Fibroblast of lung (primary cell): ENCODE results near the gene MAT1A. TPM values are rescaled to one million over a fixed set of nuclear protein-coding genes. Genes with fewer than 3 reads are reported as not detected.
"Not testable (repeated sequence)": the region's sequence is repeated elsewhere in the genome, so short reads cannot be mapped to it uniquely, and the experiment has no call there.

ENCODE experiments used
- DNase-seq, 2 donors: peaks; one replicate each; pipeline versions ENCODE4 v3.0.0 to v3.0.0-alpha.2; 2010; ENCODE audit warnings: low read depth in 2 of 2
- H2AFZ ChIP-seq: 2 replicates; pipeline ENCODE4 v1.5.1; 2012; ENCODE audit warnings: low read length, control low read depth, inconsistent platforms
- H3K27ac ChIP-seq: 2 replicates; pipeline ENCODE4 v1.5.1; 2011; ENCODE audit warnings: low read length, control low read depth; ENCODE audit not compliant: insufficient read depth
- H3K27me3 ChIP-seq: 2 replicates; pipeline ENCODE4 v1.5.1; 2011; ENCODE audit warnings: mild to moderate bottlenecking, low read length; ENCODE audit not compliant: control insufficient read depth, insufficient read depth
- H3K36me3 ChIP-seq: 2 replicates; pipeline ENCODE4 v1.5.1; 2011; ENCODE audit warnings: low read length; ENCODE audit not compliant: control insufficient read depth, insufficient read depth
- H3K4me1 ChIP-seq: 2 replicates; pipeline ENCODE4 v1.5.1; 2011; ENCODE audit warnings: low read length; ENCODE audit not compliant: control insufficient read depth, insufficient read depth; ENCODE audit errors: extremely low read depth
- H3K4me2 ChIP-seq: 2 replicates; pipeline ENCODE4 v1.5.1; 2011; ENCODE audit warnings: low read length, control low read depth; ENCODE audit not compliant: insufficient read depth; ENCODE audit errors: extremely low read depth
- H3K4me3 ChIP-seq, 4 experiments: fragments of 200-600 bp in 1 of 4; sonication (generic) in 1 of 4; replicated peaks in 1 of 4; 2 replicates each; pipeline ENCODE4 v1.5.1; 2011 to 2016; ENCODE audit warnings: low read length in 4 of 4, low read depth in 3 of 4, mild to moderate bottlenecking in 3 of 4, control low read depth in 2 of 4, inconsistent platforms in 1 of 4, mixed read lengths in 1 of 4; ENCODE audit not compliant: insufficient read depth in 1 of 4; ENCODE audit errors: control extremely low read depth in 1 of 4
- H3K79me2 ChIP-seq: 2 replicates; pipeline ENCODE4 v1.5.1; 2012; ENCODE audit warnings: mild to moderate bottlenecking, low read length, inconsistent platforms; ENCODE audit not compliant: control insufficient read depth, insufficient read depth
- H3K9ac ChIP-seq: 2 replicates; pipeline ENCODE4 v1.5.1; 2011; ENCODE audit warnings: mild to moderate bottlenecking, low read length, control low read depth; ENCODE audit not compliant: insufficient read depth
- H3K9me3 ChIP-seq: 2 replicates; pipeline ENCODE4 v1.5.1; 2012; ENCODE audit warnings: low read depth, low read length; ENCODE audit not compliant: control insufficient read depth, insufficient read depth
- H4K20me1 ChIP-seq: 2 replicates; pipeline ENCODE4 v1.5.1; 2011; ENCODE audit warnings: low read length; ENCODE audit not compliant: control insufficient read depth, insufficient read depth; ENCODE audit errors: extremely low read depth
- CTCF ChIP-seq, 2 donors: IDR thresholded peaks in 1 of 2; conservative IDR thresholded peaks in 1 of 2; 1 replicate in 1 of 2; 2 replicates in 1 of 2; pipeline ENCODE4 v1.5.1; 2011 to 2012; ENCODE audit warnings: low read length in 2 of 2, control low read depth in 1 of 2, inconsistent platforms in 1 of 2, low read depth in 1 of 2, mild to moderate bottlenecking in 1 of 2
- EZH2 ChIP-seq: IDR thresholded peaks from 2 replicates; pipeline ENCODE4 v1.5.1; 2012; ENCODE audit warnings: low read length, control low read depth, mild to moderate bottlenecking; ENCODE audit errors: missing control alignments
- polyA plus RNA-seq, 2 donors: library from polyadenylated mRNA; depleted of rRNA in 1 of 2; stranded (reverse) in 1 of 2; unstranded in 1 of 2; fragments of >200 nt; gene quantifications; 2 replicates each; pipeline ENCODE4 v1.2.1, GENCODE V29; 2011 to 2012; ENCODE audit warnings: missing spikeins in 1 of 2
- total RNA-seq: library from RNA; depleted of rRNA; stranded (reverse); fragments of >200 nt; gene quantifications from 2 replicates; pipeline ENCODE4 v1.2.1, GENCODE V29; 2014

Gene MAT1A
- total and polyA plus RNA-seq, 2 donors (not counting 1 experiment from before 2014, with no cell fraction given), result not detected

- H3K4me3 ChIP-seq, result no peak overlapping the region
- no peaks in the 10 kb centered on the region for H3K4me1 ChIP-seq
- no peak overlapping the region for H3K4me2 ChIP-seq
- DNase-seq, result no peak
- H3K9me3 ChIP-seq, result no peaks in the 10 kb centered on the region
- H4K20me1 ChIP-seq, result no peaks in the 10 kb centered on the region
- TF ChIP-seq EZH2, result no peak
- TF ChIP-seq CTCF (conservative IDR thresholded peaks at IDR 0.05 in 1 of 2, IDR thresholded peaks at IDR 0.05 in 1 of 2; ENCODE audit: low read depth in 1 of 2, low read length in 2 of 2), result no peak
- no peaks in the 10 kb centered on the region for H3K79me2 ChIP-seq
- no peak overlapping the region for H2AFZ ChIP-seq
- no peak overlapping the region for H3K27ac ChIP-seq
- H3K9ac ChIP-seq, result no peak overlapping the region
- H3K36me3 ChIP-seq, result no peaks in the 10 kb centered on the region
- H3K27me3 ChIP-seq, result peaks cover 2% of the 10 kb centered on the region
These were observed 37.1 kb downstream of the MAT1A start for GRCh38 chr10:80252296-80252887.

GRCh38 chr10:80251703-80252280 lies 37.7 kb downstream of the MAT1A start:
- not testable (repeated sequence) for H3K9ac ChIP-seq, DNase-seq, H3K9me3 ChIP-seq, H3K36me3 ChIP-seq, H3K27ac ChIP-seq, H3K4me1 ChIP-seq, H2AFZ ChIP-seq, H3K4me2 ChIP-seq, H3K79me2 ChIP-seq, H3K27me3 ChIP-seq, H3K4me3 ChIP-seq, H4K20me1 ChIP-seq

GRCh38 chr10:80250399-80250798 lies 39.1 kb downstream of the MAT1A start:
- H3K27ac ChIP-seq, H4K20me1 ChIP-seq, DNase-seq, H3K9me3 ChIP-seq, H3K4me3 ChIP-seq, H3K4me1 ChIP-seq, H3K27me3 ChIP-seq, H3K36me3 ChIP-seq, H3K79me2 ChIP-seq, H2AFZ ChIP-seq, H3K4me2 ChIP-seq, H3K9ac ChIP-seq: not testable (repeated sequence)

- H3K9ac ChIP-seq, H3K27me3 ChIP-seq, H2AFZ ChIP-seq, H3K4me2 ChIP-seq, H3K36me3 ChIP-seq, H3K4me3 ChIP-seq, H3K4me1 ChIP-seq, H3K79me2 ChIP-seq, H3K9me3 ChIP-seq, H3K27ac ChIP-seq, DNase-seq, H4K20me1 ChIP-seq: not testable (repeated sequence)
These were observed 39.6 kb downstream of the MAT1A start for GRCh38 chr10:80249906-80250305.

- H4K20me1 ChIP-seq, H3K27ac ChIP-seq, H3K27me3 ChIP-seq, H3K9ac ChIP-seq, DNase-seq, H3K4me1 ChIP-seq, H3K9me3 ChIP-seq, H3K79me2 ChIP-seq, H3K4me2 ChIP-seq, H3K4me3 ChIP-seq, H3K36me3 ChIP-seq, H2AFZ ChIP-seq: not testable (repeated sequence)
These were observed 41.8 kb downstream of the MAT1A start for GRCh38 chr10:80247611-80248010.

- not testable (repeated sequence) for H3K4me3 ChIP-seq
These were observed 45.1 kb downstream of the MAT1A start for GRCh38 chr10:80244371-80244770.

More at GRCh38 chr10:80244371-80244770, 45.1 kb downstream of the MAT1A start:
- not testable (repeated sequence) for H3K9ac ChIP-seq, H3K27ac ChIP-seq, H4K20me1 ChIP-seq, H2AFZ ChIP-seq, DNase-seq, H3K36me3 ChIP-seq, H3K4me1 ChIP-seq, H3K79me2 ChIP-seq, H3K27me3 ChIP-seq, H3K4me2 ChIP-seq, H3K9me3 ChIP-seq
